ENCODE data around the gene DDX31. TPM values are rescaled to one million over a fixed set of nuclear protein-coding genes. Genes with fewer than 3 reads are reported as not detected.
"Not testable (repeated sequence)": the region's sequence is repeated elsewhere in the genome, so short reads cannot be mapped to it uniquely, and the experiment has no call there.

DDX31 gene
- total RNA-seq = 10 to 100 TPM; 27.6 to 38.7 (median 31.8) TPM

DNA sequence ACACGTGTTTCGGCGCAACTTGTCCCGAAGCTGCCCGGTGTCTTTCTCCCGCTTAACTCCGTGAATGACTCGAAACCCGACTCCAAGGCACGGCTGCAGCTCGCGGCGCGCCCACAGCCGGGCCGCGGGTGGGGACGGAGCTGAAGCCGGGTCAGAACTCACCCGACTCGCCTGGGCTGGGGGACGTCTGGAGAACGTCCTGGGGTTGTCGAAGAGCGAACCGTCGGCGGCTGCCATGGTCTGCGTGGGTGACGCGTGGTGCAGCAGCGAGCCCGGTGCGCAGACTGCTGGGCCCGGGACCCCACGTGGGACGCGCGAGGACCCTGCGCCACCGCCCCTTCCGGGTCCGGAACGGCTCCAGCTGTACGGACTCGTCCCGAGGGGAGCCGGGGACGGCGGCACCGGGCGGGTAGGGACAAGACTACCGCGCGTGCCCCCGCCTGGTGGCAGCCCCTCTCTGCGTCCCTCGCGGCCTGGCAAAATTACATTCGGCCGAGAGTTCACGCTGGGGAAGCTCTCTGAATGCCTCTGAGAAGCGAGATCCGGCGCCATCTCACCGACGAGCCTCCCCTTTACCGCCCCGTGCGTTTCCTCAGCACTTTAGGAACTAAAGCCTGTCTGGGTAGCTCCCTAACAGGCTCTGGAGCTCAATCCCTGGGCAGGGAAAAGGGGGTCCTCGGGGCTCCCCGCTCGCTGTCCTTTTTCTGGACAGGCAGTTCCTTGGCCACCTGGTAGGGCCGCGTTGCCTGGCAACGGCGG is at the start of gene DDX31:
Gene DDX31 (minus strand): TSS at position 286 of the 759 bp plus-strand sequence. CDS start 49 bp downstream, at position 237.
- peaks cover 0 to 66% (median 15%) of the 10 kb centered on the region in 4 donors for H3K4me1 ChIP-seq
- peak within 1 kb of the TSS; percentile 84 to 98 (median 90) for H3K27ac ChIP-seq
- no peaks in the 10 kb centered on the region for H3K36me3 ChIP-seq
- TF ChIP-seq POLR2A (IDR thresholded peaks at IDR 0.05) (peak in 1 of 2 donors; percentile 41), EP300 (IDR thresholded peaks at IDR 0.05) (peak; percentile 30 to 72)
- TF ChIP-seq, protein P1, sequence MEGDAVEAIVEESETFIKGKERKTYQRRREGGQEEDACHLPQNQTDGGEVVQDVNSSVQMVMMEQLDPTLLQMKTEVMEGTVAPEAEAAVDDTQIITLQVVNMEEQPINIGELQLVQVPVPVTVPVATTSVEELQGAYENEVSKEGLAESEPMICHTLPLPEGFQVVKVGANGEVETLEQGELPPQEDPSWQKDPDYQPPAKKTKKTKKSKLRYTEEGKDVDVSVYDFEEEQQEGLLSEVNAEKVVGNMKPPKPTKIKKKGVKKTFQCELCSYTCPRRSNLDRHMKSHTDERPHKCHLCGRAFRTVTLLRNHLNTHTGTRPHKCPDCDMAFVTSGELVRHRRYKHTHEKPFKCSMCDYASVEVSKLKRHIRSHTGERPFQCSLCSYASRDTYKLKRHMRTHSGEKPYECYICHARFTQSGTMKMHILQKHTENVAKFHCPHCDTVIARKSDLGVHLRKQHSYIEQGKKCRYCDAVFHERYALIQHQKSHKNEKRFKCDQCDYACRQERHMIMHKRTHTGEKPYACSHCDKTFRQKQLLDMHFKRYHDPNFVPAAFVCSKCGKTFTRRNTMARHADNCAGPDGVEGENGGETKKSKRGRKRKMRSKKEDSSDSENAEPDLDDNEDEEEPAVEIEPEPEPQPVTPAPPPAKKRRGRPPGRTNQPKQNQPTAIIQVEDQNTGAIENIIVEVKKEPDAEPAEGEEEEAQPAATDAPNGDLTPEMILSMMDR (IDR thresholded peaks at IDR 0.05) = peak in 1 of 5 experiments; percentile 39
- no peaks in the 10 kb centered on the region for H3K27me3 ChIP-seq
- 0 to 1% methylated on average over 19 to 43 of the region's 77 CpGs for WGBS, 2 donors
- DNase-seq (ENCODE audit: low spot score in 2 of 2) = peak; percentile 76 to 86
- no peaks in the 10 kb centered on the region for H3K9me3 ChIP-seq
- peak within 1 kb of the TSS; percentile 74 to 90 (median 84) for H3K4me3 ChIP-seq

DNA sequence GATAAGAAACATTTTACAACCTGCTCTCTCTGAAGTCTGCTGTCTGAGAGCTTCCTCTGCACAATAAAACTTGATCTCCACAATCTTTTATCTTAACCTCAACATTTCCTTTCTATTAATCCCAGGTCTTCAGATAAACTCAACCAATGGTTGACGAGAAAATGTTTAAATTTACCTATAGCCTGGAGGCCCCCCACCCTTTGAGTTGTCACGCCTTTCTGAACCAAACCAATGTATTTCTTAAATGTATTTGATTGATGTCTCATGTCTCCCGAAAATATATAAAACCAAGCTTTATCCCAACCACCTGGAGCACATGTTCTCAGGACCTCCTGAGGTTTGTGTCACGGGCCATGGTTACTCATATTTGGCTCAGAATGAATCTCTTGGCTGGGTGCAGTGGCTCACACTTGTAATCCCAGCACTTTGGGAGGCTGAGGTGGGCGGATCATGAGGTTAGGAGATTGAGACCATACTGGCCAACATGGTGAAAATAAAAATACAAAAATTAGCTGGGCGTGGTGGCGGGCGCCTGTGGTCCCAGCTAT is 48.7 kb upstream of the DDX31 start:
- WGBS, 2 donors = 73 to 76% methylated on average over 8 of the region's 8 CpGs
- not testable (repeated sequence) for H3K9me3 ChIP-seq; H3K27ac ChIP-seq; H3K4me3 ChIP-seq; DNase-seq (ENCODE audit: low spot score in 2 of 2); H3K4me1 ChIP-seq; H3K36me3 ChIP-seq; H3K27me3 ChIP-seq

DNA sequence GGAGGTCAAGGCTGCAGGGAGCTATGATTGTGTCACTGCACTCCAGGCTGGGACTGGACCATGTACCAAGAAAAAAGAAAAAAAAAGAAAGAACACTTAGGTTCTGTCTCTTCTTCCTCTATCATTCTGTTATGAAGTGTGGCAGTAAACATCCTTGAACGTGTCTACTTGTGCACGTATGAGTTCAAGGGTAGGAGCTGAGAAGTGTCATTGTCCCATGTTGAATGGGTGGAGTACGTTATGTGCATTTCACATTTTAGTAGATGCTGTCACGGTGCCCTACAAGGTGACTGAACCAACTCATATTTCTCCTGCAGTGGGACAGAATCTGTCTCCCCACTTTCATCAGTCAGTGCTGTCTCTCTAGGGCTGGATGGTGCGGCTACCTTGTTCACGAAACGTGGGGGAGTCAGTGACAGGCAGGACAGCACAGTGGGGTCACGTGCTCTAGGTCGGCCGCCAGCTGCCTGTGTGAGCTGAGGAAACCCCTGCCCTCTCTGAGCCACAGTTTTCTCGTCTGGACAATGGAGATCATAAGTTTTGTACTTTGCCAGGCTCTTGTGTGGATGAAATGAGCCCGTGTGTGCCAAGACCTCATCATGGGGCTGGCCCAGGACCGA is 47.7 kb upstream of the DDX31 start:
- H3K27ac ChIP-seq = no peak overlapping the region
- H3K4me3 ChIP-seq = no peak overlapping the region
- H3K9me3 ChIP-seq = no peaks in the 10 kb centered on the region
- WGBS, 2 donors = 69 to 72% methylated on average over 12 of the region's 13 CpGs
- peaks cover 0 to 4% of the 10 kb centered on the region in 2 donors for H3K27me3 ChIP-seq
- H3K4me1 ChIP-seq = no peaks in the 10 kb centered on the region
- TF ChIP-seq EP300 (IDR thresholded peaks at IDR 0.05) (no peak), POLR2A (IDR thresholded peaks at IDR 0.05) (no peak)
- TF ChIP-seq, protein P1 (IDR thresholded peaks at IDR 0.05) = no peak
- DNase-seq (ENCODE audit: low spot score in 2 of 2) = no peak
- H3K36me3 ChIP-seq = no peaks in the 10 kb centered on the region

DNA sequence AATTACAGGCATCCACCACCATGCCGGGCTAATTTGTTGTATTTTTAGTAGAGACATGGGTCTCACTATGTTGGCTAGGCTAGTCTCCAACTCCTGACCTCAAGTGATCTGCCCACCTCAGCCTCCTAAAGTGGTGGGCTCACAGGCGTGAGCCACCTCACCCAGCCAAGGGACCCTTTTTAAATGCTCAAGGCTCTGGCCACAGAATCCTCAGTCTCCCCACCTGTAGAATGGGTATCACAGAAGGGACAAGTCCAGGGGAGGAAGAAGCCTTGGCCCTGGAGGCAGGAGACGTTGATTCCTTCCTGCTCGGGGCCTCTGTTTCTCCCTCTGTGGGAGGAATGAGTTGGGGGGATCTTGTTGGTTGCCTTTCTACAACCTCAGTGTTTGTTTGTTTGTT is 46.2 kb upstream of the DDX31 start:
- Histone ChIP-seq H3K4me1 (no peaks in the 10 kb centered on the region), H3K9me3 (no peaks in the 10 kb centered on the region), H3K27me3 (peaks cover 0 to 4% of the 10 kb centered on the region in 2 donors), H3K36me3 (no peaks in the 10 kb centered on the region), H3K4me3 (no peak overlapping the region), H3K27ac (no peak overlapping the region)
- no peak for DNase-seq (ENCODE audit: low spot score in 2 of 2)
- 88 to 91% methylated on average over 4 of the region's 4 CpGs for WGBS, 2 donors
- TF ChIP-seq POLR2A (IDR thresholded peaks at IDR 0.05) = no peak

DNA sequence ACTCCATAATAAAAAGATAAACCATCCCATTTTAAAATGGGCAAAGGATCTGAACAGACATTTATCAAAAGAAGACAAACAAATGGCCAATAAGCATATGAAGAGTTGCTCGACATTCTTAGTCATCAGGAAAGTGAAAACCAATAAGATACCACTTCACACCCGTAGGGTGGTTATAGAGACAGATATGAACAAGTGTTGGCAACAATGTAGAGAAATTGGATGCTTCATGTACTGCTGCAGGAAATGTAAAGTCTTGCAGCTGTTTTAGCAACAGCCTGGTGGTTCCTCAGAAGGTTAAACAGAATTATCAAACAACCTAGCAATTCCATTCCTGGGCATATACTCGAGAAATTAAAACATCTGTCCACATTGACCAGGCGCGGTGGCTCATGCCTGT is 43.0 kb upstream of the DDX31 start:
- DNase-seq (ENCODE audit: low spot score in 2 of 2) = no peak
- H3K27ac ChIP-seq = no peak overlapping the region
- no peaks in the 10 kb centered on the region for H3K36me3 ChIP-seq
- H3K4me1 ChIP-seq = no peaks in the 10 kb centered on the region
- 86 to 92% methylated on average over 5 of the region's 5 CpGs for WGBS, 2 donors
- H3K9me3 ChIP-seq = no peaks in the 10 kb centered on the region
- no peak overlapping the region for H3K4me3 ChIP-seq
- TF ChIP-seq EP300 (IDR thresholded peaks at IDR 0.05) = no peak
- no peak for TF ChIP-seq POLR2A (IDR thresholded peaks at IDR 0.05)
- TF ChIP-seq, protein P1 (IDR thresholded peaks at IDR 0.05) = no peak
- peaks cover 0 to 4% of the 10 kb centered on the region in 2 donors for H3K27me3 ChIP-seq

DNA sequence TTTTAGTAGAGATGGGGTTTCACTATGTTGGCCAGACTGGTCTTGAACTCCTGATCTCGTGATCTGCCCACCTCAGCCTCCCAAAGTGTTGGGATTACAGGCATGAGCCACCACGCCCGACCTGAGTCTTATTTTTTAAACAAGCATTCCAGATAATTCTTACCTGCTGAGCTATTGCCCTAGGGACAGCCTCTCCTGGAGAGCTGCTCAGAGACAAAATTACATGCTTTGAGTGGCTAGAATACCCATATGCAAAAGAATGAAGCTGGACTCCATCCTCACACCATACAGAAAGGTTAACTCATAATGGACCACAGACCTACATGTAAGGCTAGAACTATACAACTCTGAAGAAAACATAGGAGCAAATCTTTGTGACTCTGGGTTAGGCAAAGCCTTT is 42.1 kb upstream of the DDX31 start:
- H3K27me3 ChIP-seq = peaks cover 0 to 1% of the 10 kb centered on the region in 2 donors
- no peak overlapping the region for H3K4me3 ChIP-seq
- 86 to 96% methylated on average over 3 of the region's 3 CpGs for WGBS, 2 donors
- TF ChIP-seq, protein P1 (IDR thresholded peaks at IDR 0.05) = no peak
- TF ChIP-seq EP300 (IDR thresholded peaks at IDR 0.05) (no peak), POLR2A (IDR thresholded peaks at IDR 0.05) (no peak)
- H3K27ac ChIP-seq = no peak overlapping the region
- H3K9me3 ChIP-seq = no peaks in the 10 kb centered on the region
- no peaks in the 10 kb centered on the region for H3K36me3 ChIP-seq
- DNase-seq (ENCODE audit: low spot score in 2 of 2) = no peak
- no peaks in the 10 kb centered on the region for H3K4me1 ChIP-seq

DNA sequence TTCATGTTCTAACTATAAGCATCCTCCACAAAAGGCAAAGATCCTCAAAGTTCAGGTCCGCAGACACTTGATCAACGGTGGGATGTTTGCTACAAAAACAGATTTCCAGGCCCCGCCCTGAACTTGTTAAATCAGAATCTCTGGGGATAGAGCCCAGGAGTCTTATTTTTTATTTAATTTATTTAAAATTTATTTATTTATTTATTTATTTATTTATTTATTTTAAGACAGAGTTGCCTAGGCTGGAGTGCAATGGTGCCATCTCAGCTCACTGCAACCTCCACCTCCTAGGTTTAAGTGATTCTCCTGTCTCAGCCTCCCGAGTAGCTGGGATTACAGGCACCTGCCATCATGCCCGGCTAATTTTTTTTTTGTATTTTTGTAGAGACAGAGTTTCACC is 41.4 kb upstream of the DDX31 start:
- H3K4me3 ChIP-seq; H3K27ac ChIP-seq; H3K4me1 ChIP-seq; H3K27me3 ChIP-seq; DNase-seq (ENCODE audit: low spot score in 2 of 2); H3K36me3 ChIP-seq; H3K9me3 ChIP-seq: not testable (repeated sequence)
- 89 to 94% methylated on average over 5 of the region's 5 CpGs for WGBS, 2 donors
